Smooth muscle cell (in vitro differentiated cells): Measurements from ENCODE around the gene SPTA1. TPM values are rescaled to one million over a fixed set of nuclear protein-coding genes. Genes with fewer than 3 reads are reported as not detected.

Experiments used
- DNase-seq: peaks from one replicate; lab custom pipeline; 2025; ENCODE audit not compliant: unreplicated experiment; lab: John Stamatoyannopoulos, UW
- H2AFZ ChIP-seq: fragments of 200-600 bp; sonication (generic); 2 replicates; pipeline ENCODE4 v1.6.0; 2016; ENCODE audit warnings: antibody characterized with exemption, low read depth, mild to moderate bottlenecking
- H3F3A ChIP-seq: fragments of 200-600 bp; sonication (generic); 2 replicates; pipeline ENCODE4 v1.6.0; 2017; ENCODE audit warnings: antibody characterized with exemption, low read depth
- H3K27ac ChIP-seq: fragments of 200-600 bp; sonication (generic); 2 replicates; pipeline ENCODE4 v1.5.1; 2016; ENCODE audit warnings: low read depth, mild to moderate bottlenecking
- H3K27me3 ChIP-seq: fragments of 200-600 bp; sonication (generic); 2 replicates; pipeline ENCODE4 v1.6.1; 2016; ENCODE audit warnings: low read depth, mild to moderate bottlenecking
- H3K36me3 ChIP-seq: fragments of 200-600 bp; sonication (generic); 2 replicates; pipeline ENCODE4 v1.5.1; 2016; ENCODE audit warnings: low read depth
- H3K4me1 ChIP-seq: fragments of 200-600 bp; sonication (generic); 2 replicates; pipeline ENCODE4 v1.5.1; 2016; ENCODE audit warnings: low read depth
- H3K4me2 ChIP-seq: fragments of 200-600 bp; sonication (generic); 2 replicates; pipeline ENCODE4 v1.6.0; 2016; ENCODE audit warnings: mild to moderate bottlenecking
- H3K4me3 ChIP-seq: fragments of 200-600 bp; sonication (generic); 2 replicates; pipeline ENCODE4 v1.5.1; 2016; ENCODE audit warnings: mild to moderate bottlenecking
- H3K79me2 ChIP-seq: fragments of 200-600 bp; sonication (generic); 2 replicates; pipeline ENCODE4 v1.6.0; 2016; ENCODE audit warnings: low read depth, mild to moderate bottlenecking
- H3K9ac ChIP-seq: fragments of 200-600 bp; sonication (generic); 2 replicates; pipeline ENCODE4 v1.6.0; 2016; ENCODE audit warnings: low read depth
- H3K9me3 ChIP-seq: fragments of 200-600 bp; sonication (generic); replicated peaks from 2 replicates; pipeline ENCODE4 v1.5.1; 2016; ENCODE audit warnings: low read depth
- H4K20me1 ChIP-seq: fragments of 200-600 bp; sonication (generic); 2 replicates; pipeline ENCODE4 v1.6.0; 2016; ENCODE audit warnings: low read depth
- WGBS: methylation state at CpG from one replicate; pipeline ENCODE4 v1.1.7; 2016; ENCODE audit warnings: low lambda C conversion rate; 5-methylcytosine and 5-hydroxymethylcytosine counted together
- polyA plus RNA-seq: library from polyadenylated mRNA; unstranded; fragments of >200 nt; fragmentation: Nextera tagmentation; extraction: Ambion mirVana; gene quantifications from 2 replicates; pipeline ENCODE4 v1.2.1, GENCODE V29; 2016
- total RNA-seq: library from RNA; depleted of rRNA; stranded (reverse); fragments of >200 nt; gene quantifications from 2 replicates; pipeline ENCODE4 v1.2.3, GENCODE V29; 2014
- TF ChIP-seq, protein P1 (sequence below): fragments of 200-600 bp; sonication (generic); IDR thresholded peaks from 2 replicates; pipeline ENCODE4 v1.5.1; 2017; ENCODE audit warnings: borderline replicate concordance, mild to moderate bottlenecking, antibody characterized with exemption; ENCODE audit not compliant: insufficient read depth, poor library complexity, severe bottlenecking

Gene SPTA1
- total and polyA plus RNA-seq, 2 experiments from 2014 or later, result 0.55 TPM; not detected in 1

DNA sequence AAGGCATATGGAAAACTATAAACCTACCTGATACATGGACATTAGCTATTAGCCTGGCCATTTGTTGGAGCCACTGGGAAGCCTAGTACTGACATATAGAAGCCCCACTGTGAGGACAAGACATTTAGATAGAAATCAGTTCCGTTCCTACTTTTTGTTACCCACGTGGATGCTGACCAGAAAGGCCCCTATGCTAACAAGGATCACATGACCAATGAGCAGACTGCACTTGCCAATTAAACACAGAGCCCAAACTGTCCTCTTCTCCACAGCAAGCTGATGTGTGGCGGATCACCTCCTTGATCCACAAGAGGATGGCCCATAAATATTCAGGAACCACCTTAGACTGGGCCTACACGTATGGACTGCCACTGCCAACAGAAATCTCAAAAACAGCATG, 45.2 kb upstream of the SPTA1 start:
- no peaks in the 10 kb centered on the region for H3K9me3 ChIP-seq
- H3K79me2 ChIP-seq, result no peaks in the 10 kb centered on the region
- no peak overlapping the region for H3K9ac ChIP-seq
- no peaks in the 10 kb centered on the region for H4K20me1 ChIP-seq
- H3K4me2 ChIP-seq, result no peak overlapping the region
- peaks cover 12% of the 10 kb centered on the region for H3K4me1 ChIP-seq
- WGBS, result 84% methylated on average over 4 of the region's 4 CpGs
- no peaks in the 10 kb centered on the region for H3K27me3 ChIP-seq
- H3F3A ChIP-seq, result no peaks in the 10 kb centered on the region
- no peak overlapping the region for H3K4me3 ChIP-seq
- no peak overlapping the region for H3K27ac ChIP-seq
- no peak overlapping the region for H2AFZ ChIP-seq
- DNase-seq, result no peak
- TF ChIP-seq, protein P1, sequence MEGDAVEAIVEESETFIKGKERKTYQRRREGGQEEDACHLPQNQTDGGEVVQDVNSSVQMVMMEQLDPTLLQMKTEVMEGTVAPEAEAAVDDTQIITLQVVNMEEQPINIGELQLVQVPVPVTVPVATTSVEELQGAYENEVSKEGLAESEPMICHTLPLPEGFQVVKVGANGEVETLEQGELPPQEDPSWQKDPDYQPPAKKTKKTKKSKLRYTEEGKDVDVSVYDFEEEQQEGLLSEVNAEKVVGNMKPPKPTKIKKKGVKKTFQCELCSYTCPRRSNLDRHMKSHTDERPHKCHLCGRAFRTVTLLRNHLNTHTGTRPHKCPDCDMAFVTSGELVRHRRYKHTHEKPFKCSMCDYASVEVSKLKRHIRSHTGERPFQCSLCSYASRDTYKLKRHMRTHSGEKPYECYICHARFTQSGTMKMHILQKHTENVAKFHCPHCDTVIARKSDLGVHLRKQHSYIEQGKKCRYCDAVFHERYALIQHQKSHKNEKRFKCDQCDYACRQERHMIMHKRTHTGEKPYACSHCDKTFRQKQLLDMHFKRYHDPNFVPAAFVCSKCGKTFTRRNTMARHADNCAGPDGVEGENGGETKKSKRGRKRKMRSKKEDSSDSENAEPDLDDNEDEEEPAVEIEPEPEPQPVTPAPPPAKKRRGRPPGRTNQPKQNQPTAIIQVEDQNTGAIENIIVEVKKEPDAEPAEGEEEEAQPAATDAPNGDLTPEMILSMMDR, result no peak
- no peaks in the 10 kb centered on the region for H3K36me3 ChIP-seq

GRCh38 chr1:158730453-158730852, 43.9 kb upstream of the SPTA1 start:
- WGBS, result 94% methylated on average over 4 of the region's 4 CpGs

GRCh38 chr1:158728510-158729225, 42.2 kb upstream of the SPTA1 start:
- H3K4me3 ChIP-seq, result no peak overlapping the region
- H3K79me2 ChIP-seq, result no peaks in the 10 kb centered on the region
- H3K27me3 ChIP-seq, result no peaks in the 10 kb centered on the region
- no peak overlapping the region for H3K27ac ChIP-seq
- no peak overlapping the region for H3K4me2 ChIP-seq
- no peaks in the 10 kb centered on the region for H3K36me3 ChIP-seq
- no peaks in the 10 kb centered on the region for H3K9me3 ChIP-seq
- H2AFZ ChIP-seq, result peak overlapping the region; percentile 43
- WGBS, result 71% methylated on average over 3 of the region's 3 CpGs
- TF ChIP-seq, protein P1, result no peak
- no peak for DNase-seq
- H3K4me1 ChIP-seq, result no peaks in the 10 kb centered on the region
- no peaks in the 10 kb centered on the region for H4K20me1 ChIP-seq
- no peaks in the 10 kb centered on the region for H3F3A ChIP-seq
- no peak overlapping the region for H3K9ac ChIP-seq

More at GRCh38 chr1:158730453-158730852, 43.9 kb upstream of the SPTA1 start:
- Histone ChIP-seq H4K20me1 (no peaks in the 10 kb centered on the region), H3K27ac (no peak overlapping the region), H3K36me3 (no peaks in the 10 kb centered on the region), H3K79me2 (no peaks in the 10 kb centered on the region), H3K9me3 (no peaks in the 10 kb centered on the region), H3K4me3 (no peak overlapping the region), H3K4me2 (peak overlapping the region; percentile 1), H3K4me1 (peaks cover 5% of the 10 kb centered on the region), H2AFZ (no peak overlapping the region), H3K27me3 (no peaks in the 10 kb centered on the region), H3F3A (no peaks in the 10 kb centered on the region), H3K9ac (no peak overlapping the region)
- TF ChIP-seq, protein P1, result no peak
- DNase-seq, result no peak

DNA sequence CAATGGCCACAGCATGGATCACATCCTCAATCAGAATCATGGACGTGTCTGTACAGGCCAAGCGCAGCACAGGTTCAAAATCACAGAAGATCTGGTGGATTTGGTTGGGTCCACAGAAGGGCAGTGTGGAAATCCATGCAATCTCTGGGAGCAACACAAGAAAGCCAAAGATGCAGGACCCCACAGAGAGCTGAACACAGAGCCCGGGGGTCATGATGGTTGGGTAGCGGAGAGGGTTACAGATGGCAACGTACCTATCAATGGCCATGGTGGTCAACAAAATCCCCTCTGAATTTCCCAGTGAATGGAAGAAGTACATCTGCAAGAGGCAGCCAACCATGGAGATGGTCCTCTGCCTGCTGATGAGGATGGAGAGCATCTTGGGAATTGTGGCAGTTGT, 37.9 kb upstream of the SPTA1 start:
- H2AFZ ChIP-seq, result no peak overlapping the region
- H3K4me3 ChIP-seq, result no peak overlapping the region
- no peak for DNase-seq
- H3K27ac ChIP-seq, result no peak overlapping the region
- TF ChIP-seq, protein P1, result no peak
- H3K79me2 ChIP-seq, result no peaks in the 10 kb centered on the region
- H3K4me1 ChIP-seq, result no peaks in the 10 kb centered on the region
- H3K4me2 ChIP-seq, result no peak overlapping the region
- WGBS, result 97% methylated on average over 5 of the region's 5 CpGs
- H4K20me1 ChIP-seq, result no peaks in the 10 kb centered on the region
- H3K9me3 ChIP-seq, result no peaks in the 10 kb centered on the region
- no peaks in the 10 kb centered on the region for H3F3A ChIP-seq
- H3K36me3 ChIP-seq, result no peaks in the 10 kb centered on the region
- no peak overlapping the region for H3K9ac ChIP-seq
- H3K27me3 ChIP-seq, result no peaks in the 10 kb centered on the region
